Nucleus accumbens (tissue), 56 donors: Measurements from ENCODE around the gene INKA1.
"Not testable (repeated sequence)": the region's sequence is repeated elsewhere in the genome, so short reads cannot be mapped to it uniquely, and the experiment has no call there.

ENCODE experiments used
- DNase-seq, 56 donors: peaks; one replicate each; lab custom pipeline; 2025; lab: John Stamatoyannopoulos, UW

Gene INKA1

GRCh38 chr3:49805897-49806701, 3.0 kb downstream of the INKA1 start:
- DNase-seq = peak in 16 of 56 donors; percentile 7 to 58 (median 16)

- DNase-seq = no peak
Observed at GRCh38 chr3:49806850-49807249, 3.8 kb downstream of the INKA1 start.

GRCh38 chr3:49807431-49808114, 4.5 kb downstream of the INKA1 start:
- peak in 1 of 56 donors; percentile 6 for DNase-seq

- DNase-seq = no peak
Observed at GRCh38 chr3:49812916-49813496, 9.9 kb downstream of the INKA1 start.

GRCh38 chr3:49813497-49814174, 10.6 kb downstream of the INKA1 start, which contains the start of gene UBA7:
Gene UBA7 (minus strand): TSS chr3:49813953. CDS start chr3:49813787, 166 bp downstream.
- peak in 12 of 56 donors; percentile 6 to 41 (median 24) for DNase-seq

- not testable (repeated sequence) for DNase-seq
Observed at GRCh38 chr3:49823131-49823530, 20.1 kb downstream of the INKA1 start.

GRCh38 chr3:49826016-49826415, 23.0 kb downstream of the INKA1 start:
- DNase-seq = no peak

GRCh38 chr3:49831341-49831740, 28.3 kb downstream of the INKA1 start:
- no peak for DNase-seq

GRCh38 chr3:49839193-49839809, 36.2 kb downstream of the INKA1 start:
- peak in 49 of 56 donors; percentile 18 to 89 (median 57) for DNase-seq

GRCh38 chr3:49840388-49840787, 37.3 kb downstream of the INKA1 start:
- DNase-seq = no peak

GRCh38 chr3:49841126-49841696, 38.1 kb downstream of the INKA1 start:
- DNase-seq = peak in 2 of 56 donors; percentile 13 to 20

GRCh38 chr3:49841806-49842205, 38.7 kb downstream of the INKA1 start:
- peak in 43 of 56 donors; percentile 15 to 90 (median 60) for DNase-seq

- no peak for DNase-seq
Observed at GRCh38 chr3:49842843-49843517, 39.9 kb downstream of the INKA1 start.

- DNase-seq = no peak
Observed at GRCh38 chr3:49844464-49845183, 41.6 kb downstream of the INKA1 start.

- no peak for DNase-seq
Observed at GRCh38 chr3:49845694-49846093, 42.6 kb downstream of the INKA1 start.
